GM18907 (cell line): Measurements from ENCODE around the gene ZBTB4.

ENCODE experiments used
- ATAC-seq: cut with Tn5 transposase; IDR thresholded peaks from one replicate; pipeline ENCODE4 v1.9.1; 2021; ENCODE audit warnings: mild to moderate bottlenecking, moderate library complexity; ENCODE audit not compliant: unreplicated experiment

The ZBTB4 gene

DNA sequence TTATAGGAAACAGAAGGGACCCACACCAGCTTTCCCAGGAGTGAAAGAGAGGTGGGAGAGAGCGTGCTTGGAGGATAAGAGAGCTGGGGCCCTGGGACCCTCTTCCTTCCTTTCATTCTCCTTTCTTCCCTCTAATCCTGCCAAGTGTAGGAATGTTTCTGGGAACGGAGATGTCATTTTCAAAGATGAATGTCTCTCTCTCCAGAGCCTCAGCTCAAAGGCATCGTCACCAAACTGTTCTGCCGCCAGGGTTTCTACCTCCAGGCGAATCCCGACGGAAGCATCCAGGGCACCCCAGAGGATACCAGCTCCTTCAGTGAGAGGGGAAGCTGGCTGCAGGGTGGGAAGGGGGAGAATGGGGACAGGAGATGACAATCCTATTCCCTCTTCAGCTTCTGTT lies 38.2 kb downstream of the ZBTB4 start:
- no peak for ATAC-seq

DNA sequence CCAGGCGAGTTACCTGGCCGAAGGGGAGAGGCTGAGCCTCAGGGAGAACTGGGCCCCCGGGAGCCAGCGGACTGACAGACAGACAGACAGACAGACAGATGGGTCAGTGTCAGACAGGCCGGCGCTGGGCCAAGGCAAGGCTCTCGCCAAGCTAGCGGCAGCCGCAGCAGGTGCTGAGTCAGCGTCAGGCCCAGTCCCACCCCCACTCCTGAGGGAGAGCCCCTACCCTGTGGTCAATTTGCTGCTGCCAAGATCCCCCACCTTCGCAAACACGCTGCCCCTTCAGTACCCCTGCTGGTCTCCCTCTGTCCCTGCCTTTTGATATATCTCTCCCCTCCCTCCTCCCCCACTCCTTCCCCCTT lies 38.6 kb downstream of the ZBTB4 start:
- no peak for ATAC-seq

DNA sequence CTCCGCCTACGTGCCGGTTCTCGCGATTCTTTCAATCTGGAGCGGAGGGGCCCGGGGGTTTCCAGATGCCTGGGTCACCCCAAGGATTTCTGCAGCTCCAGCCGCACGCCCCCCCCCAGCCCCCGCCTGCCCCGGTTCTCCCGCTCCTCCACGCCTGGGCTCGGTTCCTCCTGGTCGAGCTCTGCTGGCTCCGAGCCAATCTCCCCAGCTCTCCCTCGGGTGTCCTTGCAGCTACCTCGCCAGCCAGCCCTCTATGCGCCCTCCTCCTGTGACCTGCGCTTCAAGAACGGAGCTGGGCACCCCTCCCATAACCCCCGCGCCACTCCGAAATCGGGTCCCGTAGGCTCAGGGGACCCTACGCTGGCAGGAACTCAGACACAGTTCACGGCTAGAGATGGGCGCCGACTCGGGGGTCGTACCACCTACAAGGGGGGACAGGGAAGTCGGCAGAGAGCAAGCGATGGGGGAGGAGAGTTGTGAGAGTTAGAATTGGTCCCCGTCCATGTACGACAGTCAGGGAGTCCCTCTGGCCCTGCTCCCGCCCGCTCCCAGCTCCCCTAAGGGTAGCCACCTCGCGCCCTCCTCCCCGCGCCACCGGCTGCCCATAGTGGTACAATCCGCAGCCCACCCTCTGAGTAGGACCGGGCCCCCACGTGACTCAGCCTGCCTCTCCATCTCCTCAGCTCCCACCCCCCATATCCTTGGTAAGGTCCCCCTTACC lies 39.2 kb downstream of the ZBTB4 start:
- no peak for ATAC-seq

DNA sequence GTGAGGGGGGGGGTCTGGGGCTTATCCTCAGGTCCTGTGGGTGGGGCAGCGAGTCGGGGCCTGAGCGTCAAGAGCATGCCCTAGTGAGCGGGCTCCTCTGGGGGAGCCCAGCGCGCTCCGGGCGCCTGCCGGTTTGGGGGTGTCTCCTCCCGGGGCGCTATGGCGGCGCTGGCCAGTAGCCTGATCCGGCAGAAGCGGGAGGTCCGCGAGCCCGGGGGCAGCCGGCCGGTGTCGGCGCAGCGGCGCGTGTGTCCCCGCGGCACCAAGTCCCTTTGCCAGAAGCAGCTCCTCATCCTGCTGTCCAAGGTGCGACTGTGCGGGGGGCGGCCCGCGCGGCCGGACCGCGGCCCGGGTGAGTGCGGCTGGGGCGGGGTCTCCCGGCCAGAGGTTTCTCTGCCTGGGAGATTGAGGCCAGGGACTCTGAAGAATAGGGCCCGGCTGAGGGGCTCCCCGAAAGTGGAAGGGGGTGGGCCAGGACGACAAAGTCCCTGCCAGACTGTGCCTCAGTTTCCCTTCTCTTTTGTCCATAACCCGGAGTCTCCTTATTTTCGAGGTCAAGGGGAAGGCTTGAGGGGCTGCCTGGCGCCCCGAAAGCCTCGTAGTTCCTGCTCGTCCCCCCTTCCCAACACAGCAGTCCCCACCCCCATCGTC lies 39.8 kb downstream of the ZBTB4 start, which contains the start of gene FGF11:
FGF11 (plus strand) TSS at position 51 of the 651 bp plus-strand sequence; CDS start at position 160, 109 bp downstream.
- no peak for ATAC-seq

DNA sequence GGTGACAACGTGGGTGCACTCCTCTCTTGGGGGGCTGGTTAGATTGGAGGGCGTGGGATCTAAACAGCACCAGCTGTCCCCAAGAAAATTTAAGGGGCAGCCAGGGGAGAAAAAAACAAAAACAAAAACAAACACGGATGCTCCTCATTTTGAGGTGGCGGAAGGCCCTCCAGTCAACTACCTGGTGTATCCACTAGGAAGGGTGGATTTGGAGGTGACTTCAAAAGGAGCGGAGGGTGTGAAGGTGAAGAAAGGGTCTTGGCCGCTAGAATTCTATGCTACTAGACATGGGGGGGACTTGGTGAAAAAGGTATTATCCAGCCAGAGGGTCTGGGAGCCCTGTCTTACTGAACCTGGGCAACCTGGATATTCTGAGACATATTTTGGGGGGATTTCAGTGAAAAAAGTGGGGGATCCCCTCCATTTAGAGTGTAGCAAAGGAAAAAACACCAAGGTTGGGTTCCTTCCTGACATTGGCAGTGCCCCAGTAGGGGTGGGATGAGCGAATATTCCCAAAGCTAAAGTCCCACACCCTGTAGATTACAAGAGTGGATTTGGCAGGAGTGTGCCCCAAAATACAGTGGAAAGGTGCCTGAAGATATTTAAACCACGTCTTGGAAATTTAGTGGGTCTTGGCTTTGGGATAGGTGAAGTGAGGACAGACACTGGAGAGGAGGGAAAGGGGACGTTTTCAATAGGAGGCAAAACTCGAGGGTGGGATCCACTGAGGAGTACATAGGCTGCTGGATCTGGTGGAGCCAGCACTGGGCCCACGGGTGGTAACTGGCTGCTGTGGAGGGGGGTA lies 40.6 kb downstream of the ZBTB4 start:
- ATAC-seq = no peak

DNA sequence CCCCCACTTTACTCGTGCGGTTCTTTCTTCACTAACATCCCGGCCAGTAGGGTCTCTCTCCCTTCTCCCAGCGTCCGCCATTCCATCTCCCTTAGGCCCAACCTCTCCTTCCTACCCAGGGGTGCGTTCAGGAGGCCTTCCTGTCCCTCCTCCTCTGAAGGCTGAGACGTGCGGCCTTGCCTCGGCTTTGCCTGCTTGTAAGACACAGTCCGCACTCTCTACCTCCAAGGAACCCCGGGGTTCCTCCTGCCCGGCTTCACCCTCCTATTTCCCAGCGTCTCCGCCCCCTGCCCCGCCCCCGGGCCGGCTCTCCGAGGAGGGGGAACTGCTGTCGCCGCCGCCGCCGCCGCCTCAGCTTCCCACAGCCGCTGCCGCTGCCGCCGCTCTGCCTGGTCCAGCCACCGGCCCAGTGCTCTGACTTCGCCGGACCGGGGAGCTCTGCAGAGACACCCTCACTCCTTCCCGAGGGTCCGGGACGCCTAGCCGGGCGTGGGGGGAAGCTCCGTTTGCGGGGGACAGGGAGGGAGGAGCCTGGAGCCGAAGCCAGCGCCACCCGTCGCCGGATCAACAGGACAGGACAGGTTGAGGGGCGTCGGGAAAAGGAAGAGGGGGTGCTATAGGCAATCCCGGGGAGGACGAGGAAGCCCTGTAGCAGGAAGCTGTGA lies 41.3 kb downstream of the ZBTB4 start:
- ATAC-seq = no peak

DNA sequence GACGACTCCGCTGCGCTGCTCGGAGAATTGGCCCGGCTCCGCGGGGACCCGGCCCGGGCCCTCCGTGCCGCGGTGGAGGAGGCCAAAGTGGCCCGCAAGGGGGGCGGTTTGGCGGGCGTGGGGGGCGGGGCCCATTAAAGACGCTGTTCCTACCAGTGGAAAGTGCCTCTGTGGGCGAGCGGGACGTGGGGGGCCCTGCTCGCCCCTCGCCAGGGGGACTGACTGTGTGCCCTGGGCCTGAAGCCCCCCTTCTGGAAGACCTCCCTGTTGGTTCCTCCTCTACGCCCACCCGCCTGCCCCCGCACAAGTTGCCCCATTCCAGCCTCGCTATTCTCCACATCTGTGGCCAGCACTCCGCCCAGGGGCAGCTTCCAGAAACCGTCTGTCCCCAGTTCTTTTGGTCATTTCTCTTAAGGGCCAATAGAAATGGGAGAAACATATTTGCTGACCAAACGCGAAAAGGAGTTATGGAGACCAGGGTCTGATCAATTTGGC lies 42.0 kb downstream of the ZBTB4 start:
- ATAC-seq = no peak

DNA sequence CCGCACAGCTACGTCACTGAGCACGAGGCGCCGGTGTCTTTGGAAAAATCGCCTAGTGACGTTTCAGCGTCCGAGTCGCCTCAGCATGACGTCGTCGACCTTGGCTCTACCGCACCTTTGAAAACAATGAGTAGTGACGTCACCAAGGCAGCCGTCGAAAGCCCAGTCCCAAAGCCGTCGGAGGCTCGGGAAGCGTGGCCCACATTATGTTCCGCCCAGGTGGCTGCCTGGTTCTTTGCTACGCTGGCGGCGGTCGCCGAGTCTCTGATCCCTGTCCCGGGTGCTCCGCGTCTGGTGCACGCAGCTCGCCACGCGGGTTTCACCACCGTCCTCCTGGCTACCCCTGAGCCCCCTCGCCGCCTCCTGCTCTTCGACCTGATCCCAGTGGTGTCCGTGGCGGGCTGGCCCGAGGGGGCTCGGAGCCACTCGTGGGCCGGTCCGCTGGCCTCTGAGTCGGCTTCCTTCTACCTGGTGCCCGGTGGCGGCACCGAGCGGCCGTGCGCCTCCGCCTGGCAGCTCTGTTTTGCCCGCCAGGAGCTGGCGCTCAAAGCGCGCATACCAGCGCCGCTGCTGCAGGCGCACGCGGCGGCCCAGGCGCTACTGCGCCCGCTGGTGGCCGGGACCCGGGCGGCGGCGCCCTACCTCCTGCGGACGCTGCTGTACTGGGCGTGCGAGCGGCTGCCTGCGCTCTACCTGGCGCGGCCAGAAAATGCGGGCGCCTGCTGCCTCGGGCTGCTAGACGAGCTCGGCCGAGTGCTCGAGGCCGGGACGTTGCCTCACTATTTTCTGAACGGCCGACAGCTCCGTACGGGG lies 42.7 kb downstream of the ZBTB4 start:
- ATAC-seq = peak; percentile 33

DNA sequence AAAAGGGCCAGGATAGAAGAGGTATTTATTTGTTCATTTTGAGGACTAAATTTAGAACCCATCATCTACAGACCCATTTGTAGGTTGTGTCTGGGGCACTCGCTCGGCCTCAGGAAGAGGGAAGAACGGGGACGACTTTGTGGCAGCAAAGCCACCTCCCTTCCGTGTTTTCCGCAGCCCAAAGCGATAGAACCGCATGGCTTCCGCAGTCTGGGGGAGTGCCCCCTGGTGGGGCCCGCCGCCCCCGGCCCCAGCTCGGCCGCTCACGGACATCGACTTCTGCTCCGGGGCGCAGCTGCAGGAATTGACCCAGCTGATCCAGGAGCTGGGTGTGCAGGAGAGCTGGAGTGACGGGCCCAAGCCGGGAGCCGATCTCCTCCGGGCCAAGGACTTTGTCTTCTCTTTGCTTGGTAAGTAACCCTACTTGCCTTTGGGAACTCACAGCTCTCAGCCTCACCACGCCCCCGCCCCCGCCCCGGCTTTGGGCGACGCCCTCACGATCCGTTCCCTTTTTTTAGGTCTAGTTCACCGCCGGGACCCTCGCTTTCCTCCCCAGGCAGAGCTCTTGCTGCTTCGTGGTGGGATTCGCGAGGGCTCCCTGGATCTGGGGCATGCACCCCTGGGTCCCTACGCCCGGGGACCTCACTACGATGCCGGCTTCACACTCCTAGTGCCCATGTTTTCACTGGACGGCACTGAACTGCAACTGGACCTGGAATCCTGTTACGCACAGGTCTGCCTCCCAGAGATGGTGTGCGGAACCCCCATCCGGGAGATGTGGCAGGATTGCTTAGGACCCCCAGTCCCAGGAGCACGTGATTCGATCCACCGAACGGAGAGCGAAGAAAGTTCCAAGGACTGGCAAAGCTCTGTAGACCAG lies 43.5 kb downstream of the ZBTB4 start:
- peak; percentile 24 for ATAC-seq

DNA sequence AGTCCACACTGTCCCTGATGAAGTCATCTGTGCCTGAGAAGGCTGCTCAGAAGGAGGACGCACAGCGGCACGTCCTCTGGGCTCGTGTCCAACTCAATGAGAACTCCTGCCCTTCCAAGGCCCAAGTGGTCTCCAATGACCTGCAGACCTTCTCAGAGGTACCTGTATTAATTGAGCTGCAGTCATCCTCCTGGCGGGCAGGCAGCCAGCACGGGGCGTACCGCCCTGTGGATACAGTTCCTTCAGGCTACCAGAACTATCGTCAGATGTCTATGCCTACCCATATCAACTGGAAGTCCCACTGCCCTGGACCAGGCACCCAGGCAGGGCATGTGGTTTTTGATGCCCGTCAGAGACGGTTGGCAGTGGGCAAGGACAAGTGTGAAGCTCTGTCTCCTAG lies 47.1 kb downstream of the ZBTB4 start:
- ATAC-seq = no peak

DNA sequence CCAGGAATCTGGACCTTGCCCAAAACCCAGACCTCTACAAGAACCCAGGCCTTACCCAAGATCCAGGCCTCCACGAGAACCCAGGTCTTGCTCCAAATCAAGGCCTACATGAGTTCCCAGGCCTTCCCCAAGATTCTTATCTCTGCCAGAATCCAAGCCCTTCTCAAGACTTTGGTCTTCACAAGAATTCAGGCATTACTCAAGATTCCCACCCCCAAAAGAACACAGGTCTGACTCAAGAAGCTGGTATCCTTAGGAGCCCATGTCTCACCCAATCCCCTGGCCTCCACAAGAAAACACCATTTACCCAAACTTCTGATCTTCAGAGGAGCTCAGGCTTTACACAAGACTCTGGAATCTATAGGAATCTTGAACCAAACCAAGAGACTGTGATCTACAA lies 48.2 kb downstream of the ZBTB4 start:
- no peak for ATAC-seq

DNA sequence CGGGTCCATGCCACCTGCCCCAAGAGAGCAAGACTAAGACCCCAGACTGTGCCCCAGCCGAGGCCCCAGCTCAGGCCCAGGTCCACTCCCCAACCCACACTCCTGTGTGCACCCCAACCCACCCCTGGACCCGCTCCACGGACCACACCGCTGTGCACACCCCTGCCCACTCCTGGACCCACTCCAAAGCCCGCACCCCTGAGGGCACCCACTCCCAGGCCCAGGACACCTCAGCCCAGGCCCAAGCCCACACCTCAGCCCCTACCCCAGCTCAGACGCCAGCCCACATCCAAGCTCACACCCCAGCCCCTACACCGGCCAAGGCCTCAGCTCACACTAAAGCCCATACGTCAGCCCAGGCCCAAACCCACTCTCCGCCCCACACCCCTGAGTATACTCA lies 49.7 kb downstream of the ZBTB4 start:
- ATAC-seq = no peak

DNA sequence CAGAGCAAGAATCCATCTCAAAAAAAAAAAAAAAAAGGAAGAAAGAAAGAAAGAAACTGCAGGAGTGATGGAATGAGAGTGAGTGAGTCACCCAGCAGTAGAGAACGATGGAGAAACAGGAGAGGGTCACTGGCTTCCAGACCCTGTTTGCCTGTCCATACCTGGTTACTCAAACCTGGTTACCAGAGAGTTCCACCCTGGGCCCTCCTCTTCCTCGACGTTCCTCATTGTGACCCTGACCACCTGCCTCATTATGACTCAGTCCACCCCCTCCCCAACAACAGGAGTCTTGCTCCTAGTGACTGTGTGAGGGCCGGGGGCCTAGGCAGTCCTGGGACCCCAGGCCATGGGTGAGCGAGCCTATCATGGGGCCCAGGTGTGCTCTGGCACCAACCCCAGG lies 50.9 kb downstream of the ZBTB4 start, which contains the start of gene SPEM3:
SPEM3 (plus strand) TSS at position 301 of the 400 bp plus-strand sequence; CDS start at position 347, 46 bp downstream.
- ATAC-seq = no peak

DNA sequence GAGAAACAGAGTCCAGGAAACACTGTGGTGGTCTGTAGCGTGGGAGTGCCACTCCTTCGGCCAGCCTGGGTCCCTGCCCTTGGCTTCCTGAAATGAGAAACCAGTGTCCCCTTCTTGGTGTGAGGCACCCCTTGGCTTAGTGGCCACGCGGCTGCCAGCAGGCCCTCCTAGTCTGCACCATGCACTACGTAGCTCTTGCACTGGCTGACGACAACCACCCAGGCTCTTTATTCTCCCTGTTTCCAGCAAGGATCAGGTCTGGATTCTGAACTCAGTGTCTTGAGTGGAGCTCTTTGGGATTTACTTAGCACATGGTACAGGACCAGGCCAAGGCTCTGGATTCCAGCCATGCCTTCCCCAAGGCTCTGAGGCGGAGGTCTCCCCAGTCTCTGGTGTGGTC lies 51.9 kb downstream of the ZBTB4 start:
- ATAC-seq = no peak

DNA sequence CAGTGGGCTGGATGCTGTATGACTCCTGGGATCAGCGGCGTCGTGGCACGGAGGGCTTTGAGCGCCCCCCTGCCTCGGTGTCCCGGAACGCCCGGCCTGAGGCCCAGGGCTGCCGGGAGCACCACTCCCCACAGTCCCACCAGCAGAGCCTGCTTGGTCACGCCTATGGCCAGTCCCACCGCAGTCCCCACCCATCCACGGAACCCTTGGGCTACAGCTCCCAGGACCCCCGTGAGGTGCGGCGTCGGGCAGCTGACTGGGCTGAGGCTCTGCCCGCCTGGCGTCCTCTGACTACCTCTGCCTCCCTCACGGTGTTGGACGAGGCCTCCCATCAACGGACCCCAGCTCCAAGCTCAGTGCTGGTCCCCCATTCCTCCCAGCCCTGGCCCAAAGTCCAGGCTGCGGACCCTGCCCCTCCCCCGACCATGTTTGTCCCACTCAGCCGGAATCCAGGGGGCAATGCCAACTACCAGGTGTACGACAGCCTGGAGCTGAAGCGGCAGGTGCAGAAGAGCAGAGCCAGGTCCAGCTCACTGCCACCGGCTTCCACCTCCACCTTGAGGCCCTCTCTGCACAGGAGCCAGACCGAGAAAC lies 52.4 kb downstream of the ZBTB4 start:
- ATAC-seq = no peak

DNA sequence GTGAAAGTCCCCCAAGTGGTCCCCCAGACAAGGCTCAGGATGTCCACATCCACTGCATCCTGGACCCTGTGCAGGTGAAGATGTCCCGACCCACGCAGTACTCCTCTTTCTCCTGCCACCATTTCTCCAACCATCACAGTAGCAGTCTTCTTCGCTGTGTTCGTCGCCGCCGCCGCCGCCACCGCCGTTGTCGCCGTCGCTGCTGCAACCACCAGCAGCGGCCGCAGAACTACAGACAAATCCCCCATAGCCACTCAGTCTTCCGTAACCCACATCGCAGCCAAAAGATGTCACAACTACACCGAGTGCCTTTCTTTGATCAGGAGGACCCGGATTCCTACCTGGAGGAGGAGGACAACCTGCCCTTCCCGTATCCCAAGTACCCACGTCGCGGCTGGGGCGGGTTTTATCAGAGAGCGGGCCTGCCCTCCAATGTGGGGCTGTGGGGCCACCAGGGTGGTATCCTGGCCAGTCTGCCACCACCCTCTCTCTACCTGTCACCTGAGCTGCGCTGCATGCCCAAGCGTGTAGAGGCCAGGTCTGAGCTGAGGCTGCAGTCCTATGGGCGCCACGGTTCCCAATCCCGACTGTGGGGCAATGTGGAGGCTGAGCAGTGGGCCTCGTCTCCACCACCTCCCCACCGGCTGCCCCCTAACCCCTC lies 53.1 kb downstream of the ZBTB4 start:
- no peak for ATAC-seq

DNA sequence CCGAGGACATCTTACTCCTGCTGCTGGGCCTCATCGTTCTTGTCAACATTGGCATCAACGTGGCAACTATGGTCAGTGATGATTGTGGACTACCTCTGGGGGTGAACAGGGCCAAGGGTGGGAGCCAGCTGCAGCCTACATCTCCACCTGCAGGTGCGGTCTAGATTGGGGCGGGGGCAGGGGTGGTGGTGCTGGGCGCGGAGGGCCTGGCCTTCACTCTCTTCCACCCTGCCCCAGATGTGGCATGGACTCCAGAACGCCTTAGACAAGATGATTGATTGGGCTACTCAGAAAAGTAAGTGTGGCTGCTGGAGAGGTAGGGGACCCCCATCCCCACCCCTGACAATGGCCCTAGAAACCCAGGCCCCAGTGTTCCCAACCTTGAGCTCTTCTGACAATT lies 53.7 kb downstream of the ZBTB4 start:
- no peak for ATAC-seq

DNA sequence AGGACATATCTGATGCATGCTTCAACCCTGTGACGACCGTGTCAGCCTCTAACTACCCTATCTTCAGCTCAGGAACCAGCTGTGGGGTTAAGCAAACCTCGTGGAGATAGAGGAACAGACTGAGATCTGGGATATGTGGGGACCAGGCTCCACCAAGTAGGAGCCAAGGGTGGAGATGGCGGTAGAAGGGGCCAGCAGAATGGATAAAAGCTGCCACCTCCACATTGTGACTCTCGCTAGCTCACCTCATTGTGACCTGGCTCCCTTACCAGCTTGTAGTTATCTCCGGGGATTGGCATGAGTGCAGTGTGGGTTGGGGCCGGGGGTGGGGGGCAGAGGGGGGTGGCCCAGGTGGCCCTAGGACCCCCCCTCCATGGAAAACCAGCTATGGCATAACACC lies 54.1 kb downstream of the ZBTB4 start, which contains the start of gene SPEM2:
SPEM2 (plus strand) TSS at position 301 of the 400 bp plus-strand sequence; CDS start at position 374, 73 bp downstream.
- ATAC-seq = no peak
